Right forelimb (tissue), 1 donor: Measurements from ENCODE around the gene CA5A.
A peak's percentile ranks its signal among the peaks of the same experiment; 100 is the strongest.
"Not testable (repeated sequence)": the region's sequence is repeated elsewhere in the genome, so short reads cannot be mapped to it uniquely, and the experiment has no call there.

Experiments used
- DNase-seq: peaks from one replicate; pipeline ENCODE4 v3.0.0-alpha.2; 2018

The CA5A gene

GRCh38 chr16:87919681-87919994, 16.7 kb downstream of the CA5A start:
- no peak for DNase-seq

- DNase-seq, result peak; percentile 82
Measured at GRCh38 chr16:87918866-87919680, 17.3 kb downstream of the CA5A start.

DNA sequence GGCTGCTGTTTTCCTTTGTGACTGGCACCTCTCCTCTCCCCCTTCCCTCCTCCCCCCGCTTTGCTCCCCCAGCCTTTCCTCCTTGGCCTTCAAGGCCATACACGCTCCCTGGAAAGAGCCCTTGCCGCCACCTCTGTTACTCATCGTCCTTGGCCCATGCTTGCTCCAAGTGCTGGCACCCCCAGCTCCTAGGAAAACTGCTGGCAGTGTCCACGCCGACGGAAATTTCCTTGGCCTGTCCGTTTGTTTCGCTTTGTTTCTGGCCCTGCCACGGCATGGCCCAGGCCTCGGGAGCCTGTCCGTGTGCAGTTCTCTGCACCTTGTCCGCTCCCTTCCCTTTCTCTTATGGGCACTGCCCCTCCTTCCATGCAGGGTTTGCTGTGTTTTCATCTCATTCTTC, 18.0 kb downstream of the CA5A start:
- peak; percentile 66 for DNase-seq

DNA sequence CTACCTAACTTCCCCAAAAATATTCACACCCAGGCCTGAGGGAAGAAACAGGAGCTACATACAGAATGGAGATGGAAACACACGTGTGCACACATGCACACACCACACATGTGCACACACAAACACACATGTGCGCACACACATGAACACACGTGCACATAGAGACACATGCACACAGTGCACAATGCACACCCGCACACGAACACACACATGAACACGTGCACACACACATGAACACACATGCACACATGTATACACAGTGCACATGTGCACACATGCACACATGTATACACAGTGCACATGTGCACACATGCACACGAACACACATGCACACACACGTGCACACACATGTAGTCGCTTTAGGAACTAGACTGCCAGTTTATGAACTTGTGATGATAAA, 18.8 kb downstream of the CA5A start:
- DNase-seq, result no peak

- DNase-seq, result no peak
Measured at GRCh38 chr16:87914812-87915211, 21.5 kb downstream of the CA5A start.

- not testable (repeated sequence) for DNase-seq
Measured at GRCh38 chr16:87914021-87914725, 22.2 kb downstream of the CA5A start.

DNA sequence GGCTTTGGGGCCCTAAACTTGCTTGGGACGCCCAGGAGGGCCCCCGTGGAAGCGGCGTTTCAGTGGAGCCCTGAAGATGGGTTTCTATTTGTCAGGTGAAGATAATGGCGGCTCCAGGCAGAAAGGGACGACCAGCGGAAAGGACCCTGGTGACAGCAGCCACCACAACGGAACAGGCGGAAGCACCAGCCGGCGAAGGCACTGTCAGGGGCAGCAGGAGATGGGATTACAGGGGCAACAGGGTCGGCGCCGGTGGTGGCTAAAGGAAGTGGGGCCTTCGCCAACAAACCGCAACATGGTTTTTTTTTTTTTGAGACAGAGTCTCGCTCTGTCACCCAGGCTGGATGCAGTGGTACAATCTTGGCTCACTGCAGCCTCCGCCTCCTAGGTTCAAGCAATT, 23.6 kb downstream of the CA5A start:
- not testable (repeated sequence) for DNase-seq

GRCh38 chr16:87911106-87911763, 25.1 kb downstream of the CA5A start:
- DNase-seq, result peak; percentile 72

- peak; percentile 84 for DNase-seq
Measured at GRCh38 chr16:87909203-87909935, 27.0 kb downstream of the CA5A start.

DNA sequence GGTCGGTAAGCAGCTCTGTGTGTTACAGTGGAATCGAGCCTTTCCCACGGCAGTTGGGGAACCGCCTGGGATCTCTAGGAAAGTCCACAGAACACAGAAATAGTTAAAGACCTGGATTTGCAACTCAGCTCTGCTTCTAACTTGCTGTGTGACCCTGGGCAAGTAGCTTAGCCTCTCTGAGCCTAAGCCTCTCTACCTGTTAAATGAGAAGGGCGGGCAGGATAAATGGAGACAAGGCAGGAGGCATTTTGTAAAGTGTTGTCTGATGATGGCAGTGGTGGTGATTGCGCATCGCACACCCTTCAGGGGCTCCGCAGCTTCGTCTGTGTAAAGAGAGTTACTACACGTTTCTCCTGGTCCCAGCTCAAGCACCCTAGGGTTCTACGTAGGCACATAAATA, 28.2 kb downstream of the CA5A start:
- DNase-seq, result not testable (repeated sequence)

DNA sequence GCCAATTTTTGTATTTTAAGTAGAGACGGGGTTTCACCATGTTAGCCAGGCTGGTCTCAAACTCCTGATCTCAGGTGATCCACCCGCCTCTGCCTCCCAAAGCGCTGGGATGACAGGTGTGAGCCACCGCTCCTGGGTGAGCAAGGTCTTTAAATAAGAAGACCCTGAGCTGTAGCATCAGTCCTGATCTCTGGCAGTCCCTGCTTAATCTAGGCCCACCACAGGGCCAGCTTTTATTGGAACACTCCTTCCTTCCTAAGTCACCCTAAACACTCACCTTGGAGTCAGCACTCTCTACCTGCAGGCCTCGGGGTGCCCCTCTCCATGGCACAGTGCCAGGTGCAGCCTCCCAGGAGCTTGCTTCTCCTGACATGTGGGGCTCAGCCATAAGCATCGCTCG, 30.8 kb downstream of the CA5A start:
- not testable (repeated sequence) for DNase-seq

DNA sequence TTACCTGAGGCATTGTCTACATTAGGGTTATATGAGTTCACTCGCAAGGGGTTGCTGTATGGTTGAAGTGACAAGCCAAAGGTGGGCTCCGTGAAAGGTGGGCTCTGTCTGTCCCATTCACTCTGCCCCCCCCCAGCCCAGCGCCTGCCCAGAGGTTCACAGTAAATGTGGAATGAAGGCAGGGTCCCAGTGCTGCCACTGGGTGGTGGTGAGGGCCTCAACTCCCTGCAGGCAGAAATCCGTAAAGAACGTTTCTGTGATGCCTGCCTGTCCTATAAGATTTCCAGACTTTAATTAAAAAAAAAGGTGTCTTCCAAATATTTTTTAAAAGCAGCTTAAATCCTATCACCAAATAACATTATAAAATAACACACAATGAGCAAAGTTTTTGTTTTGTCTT, 31.4 kb downstream of the CA5A start:
- not testable (repeated sequence) for DNase-seq

DNA sequence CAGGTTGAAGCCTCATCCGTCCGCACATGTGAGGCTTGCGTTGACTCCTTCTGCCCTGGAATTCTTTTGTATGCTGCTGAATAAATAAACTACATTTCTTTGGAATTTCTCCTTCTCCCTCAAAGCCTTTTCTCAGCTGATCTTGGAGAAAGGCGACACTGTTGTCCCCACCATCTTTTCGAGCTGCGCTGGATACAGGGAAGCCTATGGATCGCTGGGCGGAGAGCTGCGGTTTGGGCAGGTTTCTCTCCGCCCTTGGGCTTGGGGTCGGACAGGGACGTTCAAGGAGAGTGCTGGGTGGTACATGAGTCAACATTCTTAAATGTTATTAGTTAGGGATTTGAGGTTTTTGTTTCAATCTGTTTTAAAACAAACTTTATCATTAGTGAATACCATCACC, 35.8 kb downstream of the CA5A start:
- not testable (repeated sequence) for DNase-seq

DNA sequence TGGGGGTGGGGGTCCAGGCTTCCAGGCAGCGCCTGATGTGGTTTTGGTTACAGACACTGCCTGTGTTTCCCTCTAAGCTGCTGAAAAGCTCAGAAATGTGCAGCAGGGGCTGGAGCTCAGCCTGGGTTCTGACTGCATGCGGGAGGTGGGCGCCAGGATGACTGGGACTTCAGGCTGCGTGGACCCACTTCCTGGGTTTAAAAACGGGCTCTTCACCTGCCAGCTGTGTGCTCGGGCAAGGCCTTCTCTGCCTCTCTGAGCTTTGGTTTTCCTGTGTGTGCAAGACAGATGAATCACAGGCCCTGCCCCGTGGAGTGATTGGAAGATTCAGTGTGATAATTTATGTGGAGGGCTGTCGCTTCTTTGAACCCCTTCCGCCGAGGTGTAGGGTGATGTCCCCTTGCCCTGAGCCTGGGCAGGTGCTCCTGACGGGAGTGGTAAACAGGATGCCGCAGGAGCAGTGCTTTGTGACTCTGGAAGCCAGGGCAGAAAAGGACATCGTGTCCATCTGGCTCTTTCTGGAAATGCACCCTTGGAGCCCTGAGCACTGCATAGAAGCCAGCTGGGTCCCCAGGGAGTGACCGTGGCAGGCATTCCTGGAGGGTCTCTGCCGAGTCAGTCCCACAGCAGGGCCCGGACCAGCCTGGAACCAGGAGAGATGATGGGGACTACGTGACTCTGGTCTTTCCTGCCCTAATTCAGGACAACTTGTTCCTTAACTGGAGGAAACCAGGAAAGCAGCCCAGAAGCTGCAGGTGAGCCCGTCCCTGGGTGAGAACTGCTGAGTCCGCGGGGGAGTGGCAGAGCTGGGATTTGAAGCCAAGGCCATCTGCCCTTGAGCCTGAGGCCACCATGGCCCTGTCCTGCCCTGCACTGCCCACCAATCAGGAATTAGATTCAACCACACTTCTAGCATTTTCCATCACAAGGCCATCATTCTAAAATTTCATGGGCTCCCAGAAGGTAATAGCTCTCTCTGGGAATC, 38.5 kb downstream of the CA5A start:
- no peak for DNase-seq

DNA sequence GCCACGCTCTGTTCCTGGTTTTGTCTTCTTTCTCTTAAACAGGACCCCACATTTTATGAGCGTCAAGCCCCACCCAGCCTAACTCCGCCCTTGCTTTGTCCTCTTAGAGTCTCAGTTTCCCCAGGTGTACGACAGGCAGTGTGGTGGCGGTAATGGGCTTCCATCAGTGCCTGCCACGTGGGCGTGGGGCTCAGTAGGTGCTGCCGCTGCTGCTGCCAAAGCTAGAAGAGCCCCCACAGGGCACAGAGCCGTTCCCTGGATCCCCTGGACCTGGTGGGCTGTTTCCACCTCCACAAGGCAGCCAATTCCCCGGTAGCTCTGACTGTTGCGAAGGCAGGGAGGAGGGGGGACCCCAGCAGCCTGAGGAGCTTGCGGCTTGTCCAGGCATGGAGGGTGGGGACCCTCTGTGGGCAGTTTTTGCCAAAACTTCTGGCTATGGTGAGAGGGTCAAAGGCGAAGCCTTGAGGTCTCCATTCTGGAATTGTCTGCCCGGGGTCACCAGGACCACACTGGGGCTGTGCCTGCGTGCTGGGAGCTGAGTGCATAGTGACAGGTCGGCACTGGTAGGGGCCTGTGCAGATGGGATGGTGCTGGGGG, 39.3 kb downstream of the CA5A start:
- not testable (repeated sequence) for DNase-seq

GRCh38 chr16:87896176-87896890, 40.0 kb downstream of the CA5A start:
- not testable (repeated sequence) for DNase-seq

GRCh38 chr16:87895641-87896141, 40.6 kb downstream of the CA5A start:
- no peak for DNase-seq

DNA sequence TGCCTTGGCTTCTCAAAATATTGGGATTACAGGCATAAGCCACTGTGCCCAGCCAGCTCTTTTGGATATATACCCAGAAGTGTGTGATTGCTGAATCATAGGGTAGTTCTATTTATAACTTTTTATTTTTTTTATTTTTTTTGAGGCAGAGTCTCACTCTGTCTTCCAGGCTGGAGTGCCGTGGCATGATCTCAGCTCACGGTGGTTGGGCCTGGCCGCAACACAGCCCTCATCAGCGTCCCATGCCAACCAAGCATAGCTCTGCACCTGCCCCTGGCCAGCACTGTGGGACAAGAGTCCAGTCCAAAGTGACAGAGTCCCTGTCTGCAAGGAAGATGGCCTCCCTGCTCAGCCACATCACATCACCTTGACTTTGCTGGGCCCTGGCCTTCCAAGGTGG, 42.3 kb downstream of the CA5A start:
- not testable (repeated sequence) for DNase-seq

DNA sequence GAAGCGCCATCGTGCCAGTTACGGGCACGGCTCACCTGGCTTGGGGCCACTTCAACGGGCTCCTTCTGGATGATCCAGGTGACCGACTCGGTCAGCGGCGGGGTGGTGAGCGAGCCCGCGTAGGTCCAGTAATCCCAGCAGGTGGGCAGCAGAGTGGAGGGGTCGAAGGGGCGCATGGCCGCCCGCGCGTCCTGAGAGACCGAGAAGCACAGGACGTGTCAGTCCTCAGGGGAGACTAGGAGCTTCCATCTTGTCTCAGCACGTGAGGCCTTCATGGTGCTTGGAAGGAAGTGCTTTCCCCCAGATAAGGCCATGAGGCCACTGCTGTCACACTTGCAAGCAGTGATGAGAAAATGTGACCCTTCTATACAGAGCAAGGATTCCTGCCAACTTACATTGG, 44.6 kb downstream of the CA5A start:
- DNase-seq, result no peak

GRCh38 chr16:87889762-87890161, 46.6 kb downstream of the CA5A start:
- not testable (repeated sequence) for DNase-seq

GRCh38 chr16:87888346-87888745, 48.0 kb downstream of the CA5A start:
- not testable (repeated sequence) for DNase-seq
